ENCODE data around the gene SLC25A21.
"Not testable (repeated sequence)": the region's sequence is repeated elsewhere in the genome, so short reads cannot be mapped to it uniquely, and the experiment has no call there.

SLC25A21 gene

DNA sequence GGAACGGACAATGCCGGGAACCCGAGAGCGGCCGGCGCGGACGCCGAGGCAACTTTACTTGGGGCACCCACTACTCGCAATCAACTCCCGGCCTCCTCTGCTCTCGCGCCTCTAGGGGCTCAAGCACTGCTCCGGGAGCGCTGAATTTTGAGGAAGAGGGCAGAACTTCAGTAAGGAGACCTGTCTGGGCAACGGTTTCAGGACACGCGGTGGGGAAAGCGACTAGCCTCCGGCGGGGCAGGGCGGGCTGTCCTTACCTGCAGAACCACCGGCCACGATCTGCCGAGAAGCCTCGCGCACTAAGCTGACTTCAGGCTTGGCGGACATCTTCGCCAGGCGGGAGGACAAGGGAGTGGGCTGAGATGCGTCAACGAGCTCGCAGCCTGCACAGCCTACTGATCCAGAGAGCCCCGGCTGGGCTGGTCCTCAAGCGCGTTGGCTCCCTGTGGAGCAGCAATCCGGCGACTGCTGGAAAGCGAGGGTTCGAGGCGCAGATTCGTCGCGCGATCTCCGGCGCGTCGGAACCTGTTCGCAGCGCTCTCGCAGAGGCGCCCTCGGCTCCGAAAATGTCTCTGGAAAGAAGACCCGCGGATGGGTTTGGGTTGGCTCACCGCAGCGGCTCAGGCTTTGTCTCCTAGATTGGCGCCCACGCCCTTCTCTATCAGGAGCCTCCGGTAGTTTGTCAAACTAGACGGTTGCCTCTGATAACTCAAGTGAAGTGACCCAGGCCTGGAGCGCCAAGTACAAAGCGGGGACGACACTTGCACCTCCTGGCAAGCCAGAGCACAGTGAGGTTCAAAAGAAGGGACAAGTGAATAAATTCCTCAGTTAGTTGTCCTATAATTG, at the start of gene SLC25A21:
Gene SLC25A21, minus strand, starts transcription at position 583 of the 846 bp plus-strand sequence.
- DNase-seq, result no peak

GRCh38 chr14:37221073-37221472, 48.7 kb upstream of the SLC25A21 start:
- DNase-seq, result no peak

GRCh38 chr14:37215345-37215744, 42.9 kb upstream of the SLC25A21 start:
- DNase-seq, result no peak

DNA sequence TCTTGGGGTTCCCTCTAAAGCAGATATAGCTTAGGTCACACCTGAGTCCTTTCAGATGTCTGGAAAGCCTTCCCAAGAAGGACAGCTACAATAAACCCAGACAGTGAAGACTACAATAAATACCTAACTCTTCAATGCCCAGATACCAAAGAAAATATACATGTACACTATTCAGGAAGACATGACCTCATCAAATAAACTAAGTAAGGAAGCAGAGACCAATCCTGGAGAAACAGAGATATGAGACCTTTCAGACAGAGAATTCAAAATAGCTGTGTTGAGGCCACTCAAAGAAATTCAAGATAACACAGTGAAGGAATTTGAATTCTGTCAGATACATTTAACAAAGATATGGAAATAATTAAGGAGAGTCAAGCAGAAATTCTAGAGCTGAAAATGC, 40.6 kb upstream of the SLC25A21 start:
- no peak for DNase-seq

DNA sequence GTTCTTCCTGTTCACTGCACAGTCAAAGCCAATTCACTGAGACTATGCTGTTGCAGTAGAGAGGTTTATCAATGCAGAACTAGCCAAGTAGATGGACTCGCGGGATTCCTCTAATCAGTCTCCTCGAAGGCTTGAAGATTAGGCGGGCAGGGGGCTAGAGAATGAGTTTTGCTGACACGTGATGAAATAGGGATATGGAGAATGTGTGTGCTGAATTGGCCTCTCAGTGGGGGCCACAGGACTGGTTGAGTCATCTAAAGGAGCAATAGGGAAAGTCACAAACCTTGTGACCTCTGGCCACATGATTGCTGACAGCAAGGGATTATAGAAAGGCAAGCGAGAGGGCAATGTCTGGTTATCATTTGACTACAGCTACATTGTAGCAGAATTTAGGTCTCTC, 38.0 kb upstream of the SLC25A21 start:
- DNase-seq, result no peak

GRCh38 chr14:37209617-37210016, 37.2 kb upstream of the SLC25A21 start:
- not testable (repeated sequence) for DNase-seq

DNA sequence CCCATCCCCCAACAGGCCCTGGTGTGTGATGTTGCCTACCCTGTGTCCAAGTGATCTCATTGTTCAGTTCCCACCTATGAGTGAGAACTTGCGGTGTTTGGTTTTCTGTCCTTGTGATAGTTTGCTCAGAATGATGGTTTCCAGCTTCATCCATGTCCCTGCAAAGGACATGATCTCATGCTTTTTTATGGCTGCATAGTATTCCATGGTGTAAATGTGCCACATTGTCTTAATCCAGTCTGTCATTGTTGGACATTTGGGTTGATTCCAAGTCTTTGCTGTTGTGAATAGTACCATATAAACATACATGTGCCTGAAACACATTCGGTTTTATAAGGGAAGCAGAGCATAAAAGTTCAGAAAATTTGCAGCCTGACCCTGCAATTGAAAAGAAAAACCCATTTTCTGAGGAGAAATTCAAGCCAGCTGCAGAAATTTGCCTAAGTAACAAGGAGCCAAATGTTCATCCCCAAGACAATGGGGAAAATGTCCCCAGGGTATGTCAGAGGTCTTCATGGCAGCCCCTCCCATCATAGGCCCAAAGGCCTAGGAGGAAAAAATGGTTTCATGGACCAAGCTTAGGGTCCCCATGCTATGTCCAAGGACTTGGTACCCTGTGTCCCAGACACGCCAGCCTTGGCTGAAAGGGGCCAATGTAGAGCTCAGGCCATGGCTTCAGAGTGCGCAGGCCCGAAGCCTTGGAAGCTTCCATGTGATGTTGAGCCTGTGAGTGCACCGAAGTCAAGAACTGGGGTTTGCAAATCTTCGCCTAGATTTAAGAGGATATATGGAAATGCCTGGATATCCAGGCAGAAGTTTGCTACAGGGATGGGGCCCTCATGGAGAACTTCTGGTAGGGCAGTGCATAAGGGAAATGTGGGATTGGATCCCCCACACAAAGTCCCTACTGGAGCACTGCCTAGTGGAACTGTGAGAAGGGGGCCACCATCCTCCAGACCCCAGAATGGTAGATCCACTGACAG, 33.5 kb upstream of the SLC25A21 start:
- not testable (repeated sequence) for DNase-seq

DNA sequence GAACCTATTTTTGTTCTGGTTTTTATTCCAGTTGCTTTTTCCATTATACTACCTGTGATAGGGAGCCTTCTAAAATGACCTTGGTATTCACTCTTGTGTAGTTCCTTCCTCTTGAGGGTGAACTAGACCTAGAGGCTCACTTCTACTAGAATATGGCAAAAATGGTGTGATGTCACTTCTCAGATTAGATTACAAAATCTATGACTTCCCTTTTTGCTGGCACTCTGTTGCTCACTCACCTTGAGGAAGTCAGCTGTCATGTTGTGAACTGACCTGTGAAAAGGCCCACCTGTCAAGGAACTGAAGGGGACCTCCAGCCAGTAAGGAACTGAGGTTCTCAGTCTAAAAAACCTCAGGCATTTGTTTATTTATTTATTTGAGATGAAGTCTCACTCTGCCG, 31.0 kb upstream of the SLC25A21 start:
- DNase-seq, result no peak

DNA sequence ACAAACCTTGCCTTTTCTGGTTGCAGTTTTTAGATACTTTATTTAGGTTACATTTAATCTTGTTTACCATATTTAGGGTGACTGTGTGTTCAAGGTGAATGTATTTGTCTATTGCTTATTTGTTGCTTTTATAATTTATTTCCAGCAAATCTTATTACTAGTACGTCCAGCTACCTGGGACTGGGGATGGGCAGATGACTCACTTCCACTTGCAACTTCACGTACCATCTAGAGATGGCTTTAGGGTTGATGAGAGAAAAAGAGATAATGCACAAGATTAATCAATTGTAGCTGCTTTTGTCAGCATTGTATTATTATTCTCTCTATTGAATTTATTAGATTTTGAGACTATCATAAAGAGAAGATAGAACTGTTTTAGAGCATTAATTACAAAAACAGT, 30.4 kb upstream of the SLC25A21 start:
- no peak for DNase-seq

GRCh38 chr14:37202265-37202664, 29.9 kb upstream of the SLC25A21 start:
- no peak for DNase-seq

DNA sequence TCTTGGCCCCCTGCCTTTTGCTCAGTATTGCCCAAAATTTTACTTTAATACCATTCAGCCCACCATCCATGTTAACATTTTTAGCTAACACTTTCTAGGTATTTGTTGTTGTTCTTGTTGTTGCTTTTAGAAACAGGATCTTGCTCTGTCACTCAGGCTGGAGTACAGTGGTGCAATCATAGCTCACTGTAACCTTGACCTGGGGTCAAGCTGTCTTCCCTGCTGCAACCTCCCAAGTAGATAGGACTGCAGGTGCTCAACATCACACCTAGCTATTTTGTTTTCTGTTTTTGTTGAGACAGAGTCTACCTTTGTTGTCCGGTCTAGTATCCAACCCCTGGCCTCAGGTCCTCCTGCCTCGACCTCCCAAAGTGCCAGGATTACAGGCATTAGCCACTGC, 29.3 kb upstream of the SLC25A21 start:
- no peak for DNase-seq

- DNase-seq, result no peak
Observed at GRCh38 chr14:37198907-37199306, 26.5 kb upstream of the SLC25A21 start.

DNA sequence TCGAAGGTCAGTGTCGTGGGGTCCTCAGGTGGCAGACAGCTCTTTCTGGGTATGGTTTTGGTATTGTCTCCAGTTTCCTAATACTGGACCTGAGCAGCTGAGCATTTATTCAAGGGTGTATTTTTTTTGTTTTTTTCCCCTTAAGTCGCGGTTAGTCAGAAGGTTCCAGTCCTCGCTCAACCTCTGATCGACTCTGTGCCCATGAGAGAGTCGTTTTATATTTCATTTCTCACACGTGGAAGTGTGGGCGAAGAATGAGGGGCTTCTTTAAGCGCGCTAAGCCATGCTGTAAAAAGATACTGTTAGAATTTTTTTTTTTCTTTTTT, 25.8 kb upstream of the SLC25A21 start:
- no peak for DNase-seq

GRCh38 chr14:37197421-37198272, 25.2 kb upstream of the SLC25A21 start, which contains the start of gene MIPOL1:
MIPOL1 (plus strand) TSS chr14:37197937; CDS start chr14:37247889, 49,952 bp downstream.
- DNase-seq, result no peak

DNA sequence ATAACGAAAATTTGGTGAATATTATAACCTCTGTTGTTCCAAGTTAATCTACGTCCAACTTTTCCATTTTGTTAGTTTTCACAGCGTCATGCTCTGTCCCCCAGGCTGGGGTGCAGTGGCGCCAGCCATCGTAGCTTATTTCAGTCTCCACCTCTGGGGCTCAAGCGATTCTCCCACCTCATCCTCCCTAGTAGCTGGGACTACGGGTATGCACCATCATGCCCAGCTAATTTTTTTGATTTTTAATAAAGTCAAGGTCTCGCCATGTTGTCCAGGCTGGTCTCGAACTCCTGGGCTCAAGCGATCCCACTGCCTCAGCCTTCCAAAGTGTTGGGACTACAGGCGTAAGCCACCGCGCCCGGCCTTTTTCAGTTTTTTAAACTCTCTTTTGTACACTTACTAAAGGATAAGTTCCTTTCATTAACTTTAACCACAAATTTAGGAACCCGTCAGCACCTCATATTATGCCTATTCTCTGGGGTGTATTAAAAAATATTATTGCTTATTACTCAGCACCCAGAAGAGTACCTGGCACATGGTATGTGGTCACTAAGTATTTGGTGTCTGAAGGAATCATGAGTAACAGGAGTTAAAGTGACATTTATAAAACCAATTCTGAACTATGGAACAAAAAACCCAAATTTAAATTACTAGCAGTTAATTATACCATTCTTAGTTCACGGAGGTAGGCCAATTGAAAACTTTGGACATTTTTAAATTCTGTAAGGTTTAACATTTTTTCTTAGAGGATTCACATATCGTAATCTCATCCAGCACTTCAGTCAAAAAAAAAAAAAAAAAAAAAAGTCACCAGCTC, 24.4 kb upstream of the SLC25A21 start:
- DNase-seq, result no peak

DNA sequence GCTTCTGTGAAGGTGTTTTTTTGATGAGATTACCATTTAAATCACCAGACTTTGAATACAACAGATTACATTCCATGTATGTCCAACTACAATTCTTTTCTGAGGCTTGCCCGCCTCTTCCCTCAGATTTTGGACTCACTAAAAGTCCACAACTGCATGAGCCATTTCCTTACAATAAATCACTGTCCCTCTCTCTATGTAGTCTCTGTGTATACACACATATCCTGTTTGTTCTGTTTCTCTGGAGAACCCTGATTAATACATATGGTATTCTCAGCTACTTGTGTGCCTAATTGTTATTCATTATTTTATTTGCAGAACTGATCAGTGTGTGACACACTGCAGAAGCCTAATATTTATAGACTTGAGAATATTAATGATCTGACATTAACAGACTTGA, 22.9 kb upstream of the SLC25A21 start:
- DNase-seq, result no peak

DNA sequence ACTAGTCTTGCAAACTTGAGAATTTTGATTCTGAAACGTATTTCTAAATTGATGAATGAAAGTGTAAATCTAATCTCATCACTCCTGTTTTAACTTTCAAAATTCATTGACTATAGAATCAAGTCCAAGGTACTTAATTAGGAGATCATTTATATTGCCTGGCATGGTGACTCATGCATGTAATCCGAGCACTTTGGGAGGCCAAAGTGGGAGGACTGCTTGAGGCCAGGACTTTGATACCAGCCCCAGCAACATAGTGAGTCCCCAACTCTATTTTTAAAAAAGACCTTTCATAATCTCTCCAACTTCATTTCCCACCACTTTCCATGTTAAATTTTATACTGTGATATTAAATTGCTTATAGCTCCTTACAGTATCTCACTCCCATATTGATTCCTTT, 22.3 kb upstream of the SLC25A21 start:
- no peak for DNase-seq

GRCh38 chr14:37189733-37190132, 17.3 kb upstream of the SLC25A21 start:
- not testable (repeated sequence) for DNase-seq

- not testable (repeated sequence) for DNase-seq
Observed at GRCh38 chr14:37187840-37188577, 15.6 kb upstream of the SLC25A21 start.

DNA sequence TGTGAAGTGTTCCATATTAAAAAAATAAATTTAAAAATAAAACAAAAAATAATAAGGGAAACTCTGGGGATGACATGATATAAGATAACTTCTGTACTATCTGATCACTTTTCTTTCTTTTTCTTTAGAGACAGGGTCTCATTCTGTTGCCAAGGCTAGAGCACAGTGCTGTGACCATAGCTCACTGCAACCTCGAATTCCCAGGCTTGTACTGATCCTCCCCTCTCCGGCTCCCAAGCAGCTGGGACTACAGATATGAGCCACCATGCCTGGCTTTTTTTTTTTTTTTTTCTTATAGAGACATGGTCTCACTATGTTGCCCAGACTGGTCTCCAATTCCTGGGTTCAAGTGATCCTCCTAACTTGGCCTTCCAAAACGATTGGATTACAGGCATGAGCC, 14.9 kb upstream of the SLC25A21 start:
- no peak for DNase-seq

GRCh38 chr14:37186865-37187264, 14.5 kb upstream of the SLC25A21 start:
- no peak for DNase-seq
